ENCODE data around the gene XYLT2. TPM values are rescaled to one million over a fixed set of nuclear protein-coding genes. Genes with fewer than 3 reads are reported as not detected.

XYLT2 gene
- polyA plus RNA-seq, 2 of the 4 experiments (the other 2 are of a cell fraction) = 9.7 to 15.8 TPM

DNA sequence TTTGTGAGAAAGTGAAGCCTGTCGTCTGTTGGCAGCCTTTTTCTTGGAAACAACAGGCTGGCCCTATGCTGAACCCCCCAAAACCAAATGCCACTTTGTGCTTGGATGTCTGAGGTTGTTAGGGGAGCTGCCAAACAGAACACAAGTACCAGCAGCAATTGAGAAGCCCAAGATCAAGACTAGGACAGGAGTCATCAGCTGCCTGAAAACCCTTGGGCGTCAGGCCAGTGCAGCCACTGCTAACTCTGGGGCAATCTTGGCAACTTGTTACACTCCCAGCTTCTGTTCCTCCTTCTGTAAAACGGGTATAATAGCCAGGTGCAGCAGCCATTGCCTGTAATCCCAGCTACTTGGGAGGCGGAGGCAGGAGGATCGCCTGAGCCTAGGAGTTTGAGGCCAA is 60.7 kb downstream of the XYLT2 start (continued):
- TF ChIP-seq MYC (IDR thresholded peaks at IDR 0.05; ENCODE audit: borderline replicate concordance, low read length) = no peak
- TF ChIP-seq, protein P1, sequence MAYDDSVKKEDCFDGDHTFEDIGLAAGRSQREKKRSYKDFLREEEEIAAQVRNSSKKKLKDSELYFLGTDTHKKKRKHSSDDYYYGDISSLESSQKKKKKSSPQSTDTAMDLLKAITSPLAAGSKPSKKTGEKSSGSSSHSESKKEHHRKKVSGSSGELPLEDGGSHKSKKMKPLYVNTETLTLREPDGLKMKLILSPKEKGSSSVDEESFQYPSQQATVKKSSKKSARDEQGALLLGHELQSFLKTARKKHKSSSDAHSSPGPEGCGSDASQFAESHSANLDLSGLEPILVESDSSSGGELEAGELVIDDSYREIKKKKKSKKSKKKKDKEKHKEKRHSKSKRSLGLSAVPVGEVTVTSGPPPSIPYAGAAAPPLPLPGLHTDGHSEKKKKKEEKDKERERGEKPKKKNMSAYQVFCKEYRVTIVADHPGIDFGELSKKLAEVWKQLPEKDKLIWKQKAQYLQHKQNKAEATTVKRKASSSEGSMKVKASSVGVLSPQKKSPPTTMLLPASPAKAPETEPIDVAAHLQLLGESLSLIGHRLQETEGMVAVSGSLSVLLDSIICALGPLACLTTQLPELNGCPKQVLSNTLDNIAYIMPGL (CRISPR knock-in tag; IDR thresholded peaks at IDR 0.05; ENCODE audit: borderline replicate concordance) = no peak
- TF ChIP-seq HOXB13 (CRISPR knock-in tag; IDR thresholded peaks at IDR 0.05; ENCODE audit: low read depth) = no peak
- TF ChIP-seq BHLHE40 (IDR thresholded peaks at IDR 0.05; ENCODE audit: low read depth, low read length) = no peak
- no peak for TF ChIP-seq TFCP2L1 (CRISPR knock-in tag; IDR thresholded peaks at IDR 0.05)
- TF ChIP-seq RNF2 (IDR thresholded peaks at IDR 0.05; ENCODE audit: borderline replicate concordance, low read depth) = no peak

DNA sequence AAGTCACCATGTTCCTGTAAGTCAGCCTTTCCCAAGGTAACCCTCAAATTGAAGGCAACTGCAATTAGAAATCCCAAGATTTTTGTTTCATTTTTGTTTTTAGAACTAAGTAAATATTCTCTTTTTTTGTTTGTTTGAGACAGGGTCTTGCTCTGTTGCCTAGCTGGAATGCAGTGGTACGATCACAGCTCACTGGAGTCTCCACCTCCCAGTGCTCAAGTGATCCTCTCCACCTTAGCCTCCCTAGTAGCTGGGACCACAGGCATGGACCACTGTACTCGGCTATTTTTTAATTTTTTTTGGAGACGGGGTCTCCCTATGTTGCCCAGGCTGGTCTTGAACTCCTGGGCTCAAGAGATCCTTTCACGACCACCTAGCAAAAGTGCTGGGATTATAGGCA is 62.0 kb downstream of the XYLT2 start:
- Histone ChIP-seq H3K4me3 (no peak overlapping the region), H3K27ac (no peak overlapping the region), H3K4me2 (no peak overlapping the region), H3K9me3 (no peaks in the 10 kb centered on the region), H3K4me1 (no peaks in the 10 kb centered on the region)
- FAIRE-seq (no peak), ATAC-seq (no peak), DNase-seq (ENCODE audit: low read depth in 1 of 2, low spot score in 1 of 2) (no peak)
- TF ChIP-seq HOXB13 (CRISPR knock-in tag; IDR thresholded peaks at IDR 0.05; ENCODE audit: low read depth) = no peak
- no peak for TF ChIP-seq GATA3 (IDR thresholded peaks at IDR 0.05; ENCODE audit: borderline replicate concordance)
- TF ChIP-seq TFCP2L1 (CRISPR knock-in tag; IDR thresholded peaks at IDR 0.05) = no peak
- TF ChIP-seq SREBF2 (IDR thresholded peaks at IDR 0.05) = no peak
- TF ChIP-seq, protein P2, sequence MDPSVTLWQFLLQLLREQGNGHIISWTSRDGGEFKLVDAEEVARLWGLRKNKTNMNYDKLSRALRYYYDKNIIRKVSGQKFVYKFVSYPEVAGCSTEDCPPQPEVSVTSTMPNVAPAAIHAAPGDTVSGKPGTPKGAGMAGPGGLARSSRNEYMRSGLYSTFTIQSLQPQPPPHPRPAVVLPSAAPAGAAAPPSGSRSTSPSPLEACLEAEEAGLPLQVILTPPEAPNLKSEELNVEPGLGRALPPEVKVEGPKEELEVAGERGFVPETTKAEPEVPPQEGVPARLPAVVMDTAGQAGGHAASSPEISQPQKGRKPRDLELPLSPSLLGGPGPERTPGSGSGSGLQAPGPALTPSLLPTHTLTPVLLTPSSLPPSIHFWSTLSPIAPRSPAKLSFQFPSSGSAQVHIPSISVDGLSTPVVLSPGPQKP (IDR thresholded peaks at IDR 0.05; ENCODE audit: low read depth, low read length) = no peak
- TF ChIP-seq KDM5A (IDR thresholded peaks at IDR 0.05) = no peak
- POLR2A ChIA-PET = interaction anchor here (3.3 kb wide), 1 partner anchor 11 kb away, joined by 9 read pairs; the partner anchor contains the start of gene LRRC59
- WGBS (ENCODE audit: missing lambda C conversion rate) = 47% methylated on average over 4 of the region's 4 CpGs
- CTCF ChIA-PET = interaction anchor here (6.0 kb wide), 1 partner anchor 10 kb away, joined by 59 read pairs; the partner anchor contains the start of gene LRRC59

Small RNA genes lying within 50 kb of the gene (small RNA-seq; reads per million reads assigned to genes)
- 0 reads per million in 6 experiments for gene RF00019

Other genes starting within 250 kb of the XYLT2 start
- 0.12 and 0.15 TPM in 2 replicates for gene SAMD14, start 216.0 kb upstream of the XYLT2 start, polyA plus RNA-seq (2011; rRNA removed)
- gene SAMD14, start 216.0 kb upstream of the XYLT2 start, polyA plus RNA-seq (2017; fragmentation: RNase III; extraction: RNeasy Plus Mini Kit Qiagen cat#74134 plus additional on column Dnase treatment) = 0.42 to 0.75 TPM (median 0.74 TPM) in 3 replicates
- gene PPP1R9B, start 195.4 kb upstream of the XYLT2 start, polyA plus RNA-seq (2011; rRNA removed) = 16.8 and 22.0 TPM in 2 replicates
- gene PPP1R9B, start 195.4 kb upstream of the XYLT2 start, polyA plus RNA-seq (2017; fragmentation: RNase III; extraction: RNeasy Plus Mini Kit Qiagen cat#74134 plus additional on column Dnase treatment) = 32.4 to 40.6 TPM (median 35.8 TPM) in 3 replicates
- 0.44 and 0.90 TPM in 2 replicates for gene SGCA, start 180.1 kb upstream of the XYLT2 start, polyA plus RNA-seq (2011; rRNA removed)
- 1.5 to 3.4 TPM (median 1.9 TPM) in 3 replicates for gene SGCA, start 180.1 kb upstream of the XYLT2 start, polyA plus RNA-seq (2017; fragmentation: RNase III; extraction: RNeasy Plus Mini Kit Qiagen cat#74134 plus additional on column Dnase treatment)
- gene COL1A1, start 144.5 kb upstream of the XYLT2 start, polyA plus RNA-seq (2011; rRNA removed) = 4.4 and 4.6 TPM in 2 replicates
- gene COL1A1, start 144.5 kb upstream of the XYLT2 start, polyA plus RNA-seq (2017; fragmentation: RNase III; extraction: RNeasy Plus Mini Kit Qiagen cat#74134 plus additional on column Dnase treatment) = 18.1 to 34.3 TPM (median 31.6 TPM) in 3 replicates
- 10.3 and 11.9 TPM in 2 replicates for gene TMEM92, start 71.7 kb upstream of the XYLT2 start, polyA plus RNA-seq (2011; rRNA removed)
- gene TMEM92, start 71.7 kb upstream of the XYLT2 start, polyA plus RNA-seq (2017; fragmentation: RNase III; extraction: RNeasy Plus Mini Kit Qiagen cat#74134 plus additional on column Dnase treatment) = 22.7 to 27.5 TPM (median 25.1 TPM) in 3 replicates
- gene MRPL27, start 27.1 kb downstream of the XYLT2 start, polyA plus RNA-seq (2011; rRNA removed) = 149 and 173 TPM in 2 replicates
- 155 to 170 TPM (median 156 TPM) in 3 replicates for gene MRPL27, start 27.1 kb downstream of the XYLT2 start, polyA plus RNA-seq (2017; fragmentation: RNase III; extraction: RNeasy Plus Mini Kit Qiagen cat#74134 plus additional on column Dnase treatment)
- gene EME1, start 27.1 kb downstream of the XYLT2 start, polyA plus RNA-seq (2011; rRNA removed) = 26.3 and 29.9 TPM in 2 replicates
- gene EME1, start 27.1 kb downstream of the XYLT2 start, polyA plus RNA-seq (2017; fragmentation: RNase III; extraction: RNeasy Plus Mini Kit Qiagen cat#74134 plus additional on column Dnase treatment) = 21.9 to 24.3 TPM (median 23.9 TPM) in 3 replicates
- 228 and 237 TPM in 2 replicates for gene LRRC59, start 51.4 kb downstream of the XYLT2 start, polyA plus RNA-seq (2011; rRNA removed)
- gene LRRC59, start 51.4 kb downstream of the XYLT2 start, polyA plus RNA-seq (2017; fragmentation: RNase III; extraction: RNeasy Plus Mini Kit Qiagen cat#74134 plus additional on column Dnase treatment) = 200 to 226 TPM (median 209 TPM) in 3 replicates
- 28.9 and 33.6 TPM in 2 replicates for gene ACSF2, start 80.1 kb downstream of the XYLT2 start, polyA plus RNA-seq (2011; rRNA removed)
- 16.3 to 24.4 TPM (median 21.5 TPM) in 3 replicates for gene ACSF2, start 80.1 kb downstream of the XYLT2 start, polyA plus RNA-seq (2017; fragmentation: RNase III; extraction: RNeasy Plus Mini Kit Qiagen cat#74134 plus additional on column Dnase treatment)
- gene CHAD, start 122.8 kb downstream of the XYLT2 start, polyA plus RNA-seq (2011; rRNA removed) = not detected in 2 replicates
- gene CHAD, start 122.8 kb downstream of the XYLT2 start, polyA plus RNA-seq (2017; fragmentation: RNase III; extraction: RNeasy Plus Mini Kit Qiagen cat#74134 plus additional on column Dnase treatment) = not detected in 3 replicates
- gene RSAD1, start 132.7 kb downstream of the XYLT2 start, polyA plus RNA-seq (2011; rRNA removed) = 38.2 and 47.2 TPM in 2 replicates
- 36.3 to 42.0 TPM (median 40.9 TPM) in 3 replicates for gene RSAD1, start 132.7 kb downstream of the XYLT2 start, polyA plus RNA-seq (2017; fragmentation: RNase III; extraction: RNeasy Plus Mini Kit Qiagen cat#74134 plus additional on column Dnase treatment)
- 2.5 and 4.1 TPM in 2 replicates for gene MYCBPAP, start 162.3 kb downstream of the XYLT2 start, polyA plus RNA-seq (2011; rRNA removed)
- gene MYCBPAP, start 162.3 kb downstream of the XYLT2 start, polyA plus RNA-seq (2017; fragmentation: RNase III; extraction: RNeasy Plus Mini Kit Qiagen cat#74134 plus additional on column Dnase treatment) = 0.93 to 2.1 TPM (median 1.2 TPM) in 3 replicates
- 0.09 and 0.13 TPM in 2 replicates for gene EPN3, start 186.6 kb downstream of the XYLT2 start, polyA plus RNA-seq (2011; rRNA removed)
- gene EPN3, start 186.6 kb downstream of the XYLT2 start, polyA plus RNA-seq (2017; fragmentation: RNase III; extraction: RNeasy Plus Mini Kit Qiagen cat#74134 plus additional on column Dnase treatment) = 0.18 to 0.26 TPM (median 0.20 TPM) in 3 replicates
- 34.4 and 48.5 TPM in 2 replicates for gene SPATA20, start 201.0 kb downstream of the XYLT2 start, polyA plus RNA-seq (2011; rRNA removed)
- gene SPATA20, start 201.0 kb downstream of the XYLT2 start, polyA plus RNA-seq (2017; fragmentation: RNase III; extraction: RNeasy Plus Mini Kit Qiagen cat#74134 plus additional on column Dnase treatment) = 96.1 to 123 TPM (median 110 TPM) in 3 replicates
- gene CACNA1G, start 214.6 kb downstream of the XYLT2 start, polyA plus RNA-seq (2011; rRNA removed) = 4.0 and 4.9 TPM in 2 replicates
- gene CACNA1G, start 214.6 kb downstream of the XYLT2 start, polyA plus RNA-seq (2017; fragmentation: RNase III; extraction: RNeasy Plus Mini Kit Qiagen cat#74134 plus additional on column Dnase treatment) = 7.5 to 9.0 TPM (median 8.9 TPM) in 3 replicates